HG03103 (cell line): Measurements from ENCODE around the gene TPST2.
A peak's percentile ranks its signal among the peaks of the same experiment; 100 is the strongest.

ENCODE experiments used
- ATAC-seq: cut with Tn5 transposase; IDR thresholded peaks from one replicate; pipeline ENCODE4 v1.9.1; 2021; ENCODE audit warnings: low read depth; ENCODE audit not compliant: unreplicated experiment

TPST2 gene

DNA sequence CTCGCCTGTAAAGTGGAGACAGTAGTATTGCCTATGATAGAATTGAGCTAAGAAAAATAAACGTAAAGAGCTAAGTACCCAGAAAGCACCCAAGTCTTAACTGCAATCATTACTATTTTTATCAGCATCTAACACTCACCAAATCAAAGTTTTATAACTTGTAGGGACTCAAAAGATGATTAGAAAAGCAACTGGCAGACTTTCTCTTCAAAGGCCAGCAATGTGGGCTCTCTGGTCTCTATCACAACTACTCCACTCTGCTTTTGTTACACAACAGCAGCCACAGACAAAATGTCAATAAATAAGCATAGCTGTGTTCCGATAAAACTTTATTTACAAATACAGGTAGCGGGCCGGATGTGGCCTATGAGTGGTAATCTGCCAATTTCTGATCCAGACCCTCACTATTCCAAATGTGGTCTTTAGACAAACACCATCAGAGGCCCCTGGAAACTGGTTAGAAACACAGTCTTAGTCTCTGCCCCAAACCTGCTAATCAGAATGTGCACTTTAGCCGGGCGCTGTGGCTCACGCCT is 8.2 kb downstream of the TPST2 start:
- no peak for ATAC-seq

DNA sequence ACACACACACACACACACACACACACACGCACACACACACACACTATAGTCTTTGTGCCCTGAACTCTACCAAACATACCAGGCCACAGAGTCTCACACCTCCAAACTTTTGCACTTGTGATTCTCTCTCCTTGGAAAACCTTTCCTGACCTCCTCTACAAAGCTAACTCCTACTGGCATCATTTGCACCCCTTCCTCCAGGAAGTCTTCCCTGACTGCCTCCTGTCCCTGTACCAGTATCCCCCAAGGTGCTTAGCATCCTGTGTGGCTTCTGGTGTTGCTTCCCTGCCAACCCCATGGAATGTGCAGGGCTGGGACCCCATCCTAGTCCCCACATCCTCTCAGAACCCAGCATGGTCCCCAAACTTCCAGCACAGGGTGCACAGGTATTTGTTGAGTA is 8.9 kb downstream of the TPST2 start:
- ATAC-seq = no peak

DNA sequence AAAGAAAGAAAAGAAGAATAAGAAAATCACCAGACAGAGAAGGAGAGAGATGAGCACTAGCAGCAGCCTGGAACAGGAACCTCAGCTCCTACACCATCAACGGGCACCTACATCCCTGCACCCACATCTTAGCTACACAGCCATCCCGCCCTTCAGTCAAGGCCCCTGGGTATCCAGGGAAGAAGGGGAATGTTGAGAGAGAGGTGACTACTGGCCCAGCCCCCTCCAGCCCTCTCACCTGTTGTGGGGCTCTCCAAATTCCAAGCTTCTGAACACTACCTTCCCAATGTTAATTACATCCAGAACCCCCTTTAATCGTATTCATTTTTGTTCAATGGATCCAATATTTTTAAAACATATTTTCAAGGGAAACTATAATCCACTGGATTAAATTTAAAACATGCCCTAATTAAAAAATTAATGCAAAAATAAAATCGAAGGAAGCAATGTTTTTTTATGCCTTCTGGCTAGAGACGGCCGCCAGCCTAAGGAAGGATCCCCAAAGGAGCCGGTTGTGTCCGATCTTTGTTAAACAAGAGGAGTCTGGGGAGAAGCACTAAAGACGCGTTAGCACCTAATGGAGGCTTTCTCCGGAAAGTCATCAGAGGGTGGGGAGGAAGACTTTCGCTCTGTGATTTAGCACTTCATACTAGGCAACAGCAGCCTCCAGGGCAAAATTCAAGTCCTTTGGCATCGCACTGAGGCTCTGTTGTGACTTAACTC is 9.5 kb downstream of the TPST2 start:
- ATAC-seq = no peak

DNA sequence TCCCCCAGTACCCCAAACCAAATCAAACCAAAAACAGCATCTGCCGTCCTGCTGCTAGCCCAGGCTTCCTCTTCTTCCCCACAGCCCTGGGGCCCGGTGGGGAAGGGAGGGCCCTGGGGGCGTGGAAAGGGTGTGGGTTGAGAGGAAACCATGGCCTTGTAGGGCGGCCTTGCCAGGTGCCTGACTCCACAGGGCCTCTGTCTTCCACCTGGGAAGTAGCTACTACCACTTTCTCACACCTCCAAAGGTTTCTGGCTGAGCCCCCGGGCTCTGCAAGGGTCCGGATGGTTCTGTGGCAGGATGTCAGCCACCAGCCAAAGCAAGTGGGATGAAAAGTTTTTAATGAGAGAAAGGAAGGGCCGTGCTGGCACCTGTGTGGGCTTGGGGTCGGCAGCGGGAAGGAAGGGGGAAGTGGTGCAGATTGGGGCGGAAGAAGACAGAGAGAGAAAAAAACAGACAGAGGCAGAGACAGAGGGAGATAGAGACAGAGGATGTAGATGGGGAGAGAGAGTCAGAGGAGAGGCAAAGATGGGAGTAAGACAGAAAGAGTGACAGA is 10.5 kb downstream of the TPST2 start:
- ATAC-seq = peak; percentile 61

DNA sequence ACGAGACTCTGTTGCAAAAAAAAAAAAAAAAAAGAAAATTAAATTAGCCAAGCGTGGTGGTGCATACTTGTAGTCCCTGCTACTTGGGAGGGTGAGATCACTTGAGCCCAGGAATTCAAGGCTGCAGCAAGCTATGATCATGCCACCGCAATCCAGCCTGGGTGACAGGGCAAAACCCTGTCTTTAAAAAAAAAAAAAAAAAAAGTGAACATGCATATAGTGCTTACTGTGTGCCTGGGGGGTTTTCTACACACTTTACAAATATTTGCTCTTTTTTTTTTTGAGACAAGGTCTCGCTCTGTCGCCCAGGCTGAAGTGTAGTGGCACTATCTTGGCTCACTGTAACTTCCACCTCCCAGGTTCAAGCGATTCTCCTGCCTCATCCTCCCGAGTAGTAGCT is 12.9 kb downstream of the TPST2 start:
- ATAC-seq = no peak

DNA sequence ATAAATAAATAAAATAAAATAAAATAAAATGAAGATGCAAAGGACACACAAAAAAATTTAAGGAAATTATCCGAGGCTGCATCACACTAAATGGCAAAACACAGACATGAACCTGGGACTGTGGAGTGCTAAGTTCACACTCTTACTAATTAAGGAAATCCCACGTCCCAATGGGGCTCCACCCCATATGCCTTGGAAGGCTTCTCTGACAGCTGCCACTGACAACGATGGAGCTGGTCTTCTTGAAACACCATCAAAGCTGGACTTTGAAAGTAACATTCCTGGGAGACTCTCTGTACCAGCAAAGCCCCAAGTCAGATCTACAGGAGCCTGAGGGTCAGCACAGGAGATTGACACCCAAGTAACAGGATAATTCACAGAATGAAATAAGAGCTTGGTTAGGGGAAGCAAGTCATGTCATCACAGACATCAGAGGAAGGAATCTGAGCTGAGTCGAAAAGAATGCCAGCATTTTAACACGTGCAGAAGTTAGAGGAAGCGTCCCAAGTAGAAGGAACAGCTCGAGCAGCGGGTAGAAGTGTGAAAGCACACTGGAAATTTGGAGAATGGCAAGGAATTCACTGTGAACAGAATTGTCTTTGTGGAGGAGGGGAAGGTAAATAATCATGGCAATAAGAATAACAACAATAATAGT is 13.8 kb downstream of the TPST2 start:
- no peak for ATAC-seq

DNA sequence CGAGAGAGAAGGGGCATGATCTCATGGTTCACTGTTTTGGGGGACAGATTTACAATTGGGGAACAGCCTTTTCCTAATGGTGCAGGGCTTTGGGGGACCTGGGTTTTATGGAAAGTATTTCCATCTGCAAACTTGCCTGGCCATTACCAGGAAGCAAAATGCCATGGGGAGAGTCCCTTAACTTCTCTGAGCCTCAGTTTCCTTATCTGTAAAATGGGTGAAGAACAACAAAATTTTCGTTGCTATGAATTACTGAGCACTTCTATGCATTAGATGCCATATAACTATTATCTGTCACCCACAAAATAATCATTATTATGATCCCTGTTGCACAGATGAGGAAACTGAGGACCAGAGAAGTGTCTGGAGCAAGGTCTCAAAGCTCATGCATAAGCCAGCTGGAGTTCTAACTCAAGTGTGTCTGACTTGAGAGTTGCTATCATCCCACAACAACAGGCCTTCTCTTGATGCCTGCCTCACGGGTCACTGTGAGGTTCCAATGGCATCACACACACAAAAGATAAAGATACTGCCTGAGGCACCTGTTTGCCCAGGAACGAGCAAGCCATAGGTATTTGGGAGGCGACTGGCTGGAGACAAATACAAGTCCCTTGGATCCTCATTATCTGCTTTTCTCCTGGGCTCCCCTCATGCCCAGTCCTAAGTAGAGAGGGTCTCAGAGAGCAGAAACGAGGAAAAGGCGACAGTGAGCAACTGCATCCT is 15.8 kb downstream of the TPST2 start:
- no peak for ATAC-seq

DNA sequence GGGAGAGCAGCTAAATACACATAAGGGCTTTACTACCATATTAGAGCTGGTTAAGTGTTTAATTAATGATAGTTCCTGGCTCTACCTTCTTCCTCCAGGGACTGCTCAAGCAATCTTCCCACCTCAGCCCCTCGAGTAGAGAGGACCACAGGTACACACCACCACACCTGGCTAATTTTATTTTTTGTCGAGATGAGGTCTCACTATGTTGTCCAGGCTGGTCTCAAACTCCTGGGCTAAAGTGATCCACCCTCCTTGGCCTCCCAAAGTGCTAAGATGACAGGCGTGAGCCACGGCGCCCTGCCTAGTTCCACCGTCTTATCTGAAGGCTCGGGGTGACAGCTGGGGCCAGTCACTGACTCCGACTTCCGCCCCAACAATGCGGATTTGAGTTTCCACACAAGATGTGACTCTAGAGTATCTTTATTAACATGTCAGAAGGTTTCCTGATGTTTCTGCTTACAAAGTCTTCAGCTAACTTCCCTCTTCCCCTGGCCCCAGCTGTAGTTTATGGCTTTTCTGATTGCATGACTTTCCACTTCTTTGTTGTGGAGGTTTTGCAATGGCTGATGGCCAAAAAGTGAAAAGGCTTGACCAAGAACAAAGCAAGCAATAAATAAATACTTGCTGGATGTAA is 16.8 kb downstream of the TPST2 start:
- ATAC-seq = no peak

DNA sequence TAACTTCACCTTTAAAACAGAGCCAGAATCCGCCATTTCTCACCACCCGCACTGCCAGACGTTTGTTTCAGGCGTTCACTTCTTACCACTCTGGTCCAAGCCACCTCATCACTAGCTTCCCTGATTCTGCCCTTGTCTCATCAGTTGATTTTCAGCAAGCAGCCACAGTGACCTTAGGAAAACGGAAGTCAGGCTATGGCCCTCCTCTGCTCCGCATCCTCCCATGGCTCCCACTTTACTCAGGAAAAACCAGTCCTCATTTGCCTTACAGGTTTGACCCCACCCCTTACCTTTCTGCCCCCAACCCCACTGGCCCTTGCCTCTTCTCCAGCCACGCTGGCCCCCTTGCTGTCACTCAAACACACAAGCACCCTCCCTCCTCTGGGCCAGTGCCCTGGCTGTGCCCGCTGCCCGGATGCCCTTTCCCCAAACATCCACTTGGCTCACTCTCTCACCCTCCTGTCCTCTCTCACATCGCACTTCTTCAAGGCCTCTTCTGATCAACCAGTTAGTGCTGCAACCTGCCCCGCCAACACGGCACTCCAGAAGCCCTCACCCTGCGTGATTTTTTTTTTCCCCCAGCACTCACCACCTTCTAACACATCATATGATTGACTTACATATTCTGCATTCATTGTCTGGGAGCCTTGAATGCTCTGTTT is 18.9 kb downstream of the TPST2 start:
- no peak for ATAC-seq

DNA sequence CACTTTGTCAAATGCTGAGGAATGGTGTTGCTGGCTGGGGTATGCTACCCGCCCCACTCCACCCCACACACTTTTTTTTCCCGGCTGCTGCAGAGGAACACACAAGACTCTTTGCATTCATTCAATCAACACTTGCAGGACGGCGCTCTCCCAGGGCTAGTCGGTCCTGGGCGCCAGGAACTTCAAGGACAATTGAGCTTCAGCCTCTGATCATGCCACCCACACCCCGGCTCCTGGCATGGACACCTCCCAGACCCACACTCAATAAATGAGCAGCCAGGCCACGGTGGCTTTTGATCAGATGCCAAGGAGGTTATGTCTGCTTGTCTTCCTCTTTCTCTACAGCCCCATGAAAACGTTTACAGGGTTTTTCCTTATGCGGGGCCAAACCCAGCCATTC is 19.8 kb downstream of the TPST2 start:
- no peak for ATAC-seq

DNA sequence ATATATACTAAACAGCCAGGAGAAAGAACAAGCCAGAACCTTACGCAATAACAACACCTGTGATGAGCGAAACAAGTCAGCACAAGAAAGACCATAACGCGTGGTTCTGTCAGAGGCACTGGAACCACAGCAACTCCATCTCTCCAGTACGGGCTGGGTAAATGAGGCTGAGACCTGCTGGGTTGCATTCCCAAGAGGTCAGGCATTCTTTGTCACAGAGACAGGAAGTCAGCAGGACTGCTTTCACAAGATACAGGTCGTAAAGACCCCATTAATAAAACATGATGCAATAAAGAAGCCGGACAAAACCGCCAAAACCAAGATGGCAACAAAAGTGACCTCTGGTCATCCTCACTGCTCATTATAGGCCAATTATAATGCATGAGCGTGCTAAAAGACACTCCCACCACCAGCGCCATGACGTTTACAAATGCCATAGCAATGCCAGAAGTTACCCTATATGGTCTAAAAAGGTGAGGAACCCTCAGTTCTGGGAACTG is 21.7 kb downstream of the TPST2 start:
- ATAC-seq = no peak

DNA sequence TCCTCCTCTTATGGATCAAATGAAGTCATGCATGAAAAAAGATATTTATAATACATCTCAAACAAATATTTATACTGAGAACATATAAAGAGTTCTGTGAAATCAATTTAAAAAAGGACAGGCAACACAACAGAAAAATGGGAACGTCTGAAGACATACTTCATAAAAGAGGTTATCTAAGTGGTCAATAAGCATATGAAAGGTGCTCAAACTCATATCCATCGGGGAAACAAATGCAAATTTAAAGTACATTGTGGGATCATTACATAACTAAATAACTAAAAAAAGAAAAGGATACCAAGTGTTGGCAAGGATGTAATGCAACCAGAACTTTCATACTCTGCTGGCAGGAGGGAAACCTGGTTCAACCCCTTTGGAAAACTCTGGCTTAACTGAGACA is 22.3 kb downstream of the TPST2 start:
- no peak for ATAC-seq

DNA sequence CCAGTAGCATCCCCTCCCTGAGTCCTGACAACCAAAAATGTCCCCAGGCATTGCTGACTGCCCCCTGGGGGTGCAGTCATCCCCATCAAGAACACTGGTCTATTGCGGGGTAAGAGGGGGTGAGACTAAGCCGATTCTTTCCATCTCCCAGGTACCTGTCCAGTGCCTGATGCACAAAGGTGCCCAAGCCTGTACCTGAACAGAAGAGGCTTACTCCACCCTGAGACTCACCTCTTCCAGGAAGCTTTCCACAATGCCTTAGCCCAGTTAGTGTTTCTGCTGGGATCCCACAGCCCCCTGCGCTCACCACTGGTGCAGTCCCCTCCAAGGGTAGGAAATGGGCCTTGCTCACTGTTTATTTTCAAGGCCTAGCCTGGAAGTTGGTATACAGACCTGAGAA is 22.9 kb downstream of the TPST2 start:
- no peak for ATAC-seq

DNA sequence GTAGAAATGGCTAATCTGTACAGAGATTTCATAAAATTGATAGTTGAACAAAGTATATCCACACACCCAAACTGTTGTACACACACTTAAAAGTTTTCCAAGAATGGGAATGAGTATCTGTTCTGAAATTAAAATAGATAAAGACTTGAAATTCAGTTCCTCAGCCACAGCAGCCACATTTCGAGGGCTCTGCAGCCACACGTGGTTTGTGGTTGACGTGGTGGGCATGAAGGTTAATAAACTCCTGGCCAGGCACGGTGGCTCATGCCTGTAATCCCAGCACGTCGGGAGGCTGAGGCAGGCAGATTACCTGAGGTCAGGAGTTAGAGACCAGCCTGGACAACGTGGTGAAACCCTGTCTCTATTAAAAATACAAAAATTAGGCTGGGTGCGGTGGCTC is 24.0 kb downstream of the TPST2 start:
- no peak for ATAC-seq

DNA sequence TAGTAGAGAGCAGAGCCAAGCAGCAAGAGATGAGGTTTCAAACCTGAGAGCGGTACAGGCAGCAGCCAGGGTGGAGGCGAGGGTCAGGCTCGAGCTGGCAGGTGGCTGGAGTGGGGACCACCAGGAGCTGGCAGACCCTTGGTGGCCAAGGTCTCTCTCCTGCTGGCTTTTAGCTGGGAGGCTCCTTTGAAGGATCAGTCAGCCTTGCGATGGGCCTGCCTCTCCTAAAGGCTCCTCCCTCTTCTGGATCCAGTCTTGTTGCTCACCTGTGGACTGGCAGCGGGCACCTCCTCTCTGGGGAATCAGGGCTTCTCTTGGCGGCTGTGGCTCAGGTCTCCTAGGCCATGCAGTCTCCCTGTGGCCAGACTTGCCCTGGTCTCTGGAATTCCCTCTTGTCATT is 24.8 kb downstream of the TPST2 start:
- no peak for ATAC-seq

DNA sequence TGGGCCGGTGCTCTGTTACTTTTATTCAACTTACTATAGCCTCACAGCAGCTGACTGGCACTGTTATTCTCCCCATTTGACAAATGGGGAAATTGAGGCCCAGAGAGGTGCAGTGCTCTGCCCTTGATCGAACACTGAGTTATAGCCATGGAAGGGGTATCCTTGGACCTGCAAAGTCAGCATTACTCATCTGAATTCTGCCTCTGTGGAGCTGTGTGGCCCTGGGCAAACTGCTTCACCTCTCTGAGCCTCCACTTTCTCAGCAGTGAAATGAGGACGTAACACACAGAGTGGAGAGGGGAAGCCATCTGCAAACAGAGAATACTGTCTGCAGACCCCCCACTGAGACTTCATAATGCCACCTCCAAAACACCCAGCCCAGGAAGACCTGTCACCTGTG is 25.3 kb downstream of the TPST2 start:
- no peak for ATAC-seq

DNA sequence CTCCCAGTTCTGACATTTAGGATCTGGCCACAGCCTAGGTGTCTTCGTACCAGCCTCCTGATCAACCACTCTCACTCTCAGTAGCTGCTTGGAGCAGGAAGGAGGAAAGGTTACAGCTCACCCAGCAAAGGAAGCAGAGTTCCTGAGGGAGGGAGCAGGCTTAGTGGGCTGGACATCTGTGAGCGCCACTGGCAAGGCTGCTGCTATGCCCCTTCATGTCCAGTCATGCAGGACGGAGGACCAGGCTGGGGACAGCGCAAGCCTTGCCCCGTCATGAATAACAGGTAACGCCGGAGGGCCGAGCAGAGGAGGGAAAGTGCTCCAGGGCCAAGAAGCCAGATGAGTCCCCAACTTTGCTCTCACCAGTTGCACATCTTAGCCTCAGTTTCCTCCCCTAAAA is 25.8 kb downstream of the TPST2 start:
- no peak for ATAC-seq

DNA sequence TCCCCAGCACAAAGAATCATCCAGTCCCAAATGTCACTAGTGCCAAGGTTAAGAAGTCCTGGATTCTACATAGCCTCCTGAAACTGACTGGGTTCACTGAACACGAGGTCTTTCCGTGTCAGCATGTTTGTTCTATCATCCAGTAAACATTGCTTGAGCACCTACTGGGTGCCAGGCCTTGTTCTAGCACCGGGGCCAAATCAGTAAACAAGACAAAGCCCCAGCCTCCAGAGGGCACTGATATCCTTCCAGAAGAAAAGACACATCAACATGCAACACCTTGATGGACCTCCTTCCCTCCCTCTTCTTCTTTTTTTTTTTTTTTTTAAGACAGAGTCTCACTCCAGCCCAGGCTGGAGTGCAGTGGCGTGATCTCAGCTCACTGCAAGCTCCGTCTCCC is 26.9 kb downstream of the TPST2 start:
- ATAC-seq = no peak

DNA sequence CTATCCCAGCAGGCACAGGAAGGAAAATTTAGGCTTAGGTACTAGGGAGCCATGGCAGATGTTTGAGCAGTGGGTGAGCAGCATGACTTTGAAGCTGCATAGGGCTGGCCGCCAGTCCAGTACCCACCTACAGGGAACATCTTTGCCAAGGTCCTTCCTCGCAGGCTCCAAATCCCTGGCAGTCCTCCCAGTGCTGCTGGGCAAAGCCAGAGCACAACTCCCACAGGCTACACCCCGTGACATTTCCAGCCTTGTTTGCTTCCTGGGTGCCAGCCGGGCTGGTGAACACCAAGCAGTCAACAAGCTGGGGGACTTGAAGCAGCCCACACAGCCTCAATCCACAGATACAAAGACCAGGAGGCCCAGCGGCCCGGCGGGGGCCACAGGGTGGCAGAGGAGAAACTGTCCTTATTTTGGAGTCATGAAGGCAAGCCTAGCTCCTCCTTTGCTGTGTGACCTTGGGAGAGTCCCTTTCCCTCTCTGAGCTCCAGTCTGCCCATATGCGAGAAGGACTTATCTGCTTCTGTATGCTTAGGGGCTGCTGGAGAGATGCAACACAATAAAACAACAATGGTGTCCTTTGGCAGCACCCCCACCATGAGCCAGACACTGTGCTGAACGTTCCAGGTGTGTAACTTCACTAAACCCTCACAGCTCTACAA is 28.0 kb downstream of the TPST2 start:
- no peak for ATAC-seq
